COLO829 (cell line): ENCODE measurements around the gene CPZ.
"Not testable (repeated sequence)": the region's sequence is repeated elsewhere in the genome, so short reads cannot be mapped to it uniquely, and the experiment has no call there.

Experiments used
- DNase-seq: peaks from one replicate; pipeline ENCODE4 v3.0.0; 2012; ENCODE audit warnings: low spot score

Gene CPZ

GRCh38 chr4:8610858-8611616 lies 18.5 kb downstream of the CPZ start:
- no peak for DNase-seq

GRCh38 chr4:8612646-8613045 lies 20.1 kb downstream of the CPZ start:
- no peak for DNase-seq

- no peak for DNase-seq
Measured at GRCh38 chr4:8613421-8614364, 21.1 kb downstream of the CPZ start.

GRCh38 chr4:8614365-8615193 lies 22.0 kb downstream of the CPZ start:
- no peak for DNase-seq

GRCh38 chr4:8615366-8615765 lies 22.8 kb downstream of the CPZ start:
- no peak for DNase-seq

- no peak for DNase-seq
Measured at GRCh38 chr4:8615921-8616787, 23.6 kb downstream of the CPZ start.

GRCh38 chr4:8616831-8617230 lies 24.3 kb downstream of the CPZ start:
- DNase-seq, result no peak

- no peak for DNase-seq
Measured at GRCh38 chr4:8617486-8618040, 25.0 kb downstream of the CPZ start.

- DNase-seq, result no peak
Measured at GRCh38 chr4:8618421-8618820, 25.9 kb downstream of the CPZ start.

- DNase-seq, result no peak
Measured at GRCh38 chr4:8618961-8619720, 26.6 kb downstream of the CPZ start.

- not testable (repeated sequence) for DNase-seq
Measured at GRCh38 chr4:8621135-8621534, 28.6 kb downstream of the CPZ start.

- DNase-seq, result not testable (repeated sequence)
Measured at GRCh38 chr4:8624601-8625272, 32.2 kb downstream of the CPZ start.

GRCh38 chr4:8630240-8630905 lies 37.8 kb downstream of the CPZ start:
- DNase-seq, result not testable (repeated sequence)

- not testable (repeated sequence) for DNase-seq
Measured at GRCh38 chr4:8631896-8632295, 39.3 kb downstream of the CPZ start.

- not testable (repeated sequence) for DNase-seq
Measured at GRCh38 chr4:8634773-8635172, 42.2 kb downstream of the CPZ start.

- not testable (repeated sequence) for DNase-seq
Measured at GRCh38 chr4:8635897-8636554, 43.5 kb downstream of the CPZ start.

GRCh38 chr4:8637456-8637984 lies 45.0 kb downstream of the CPZ start:
- no peak for DNase-seq

GRCh38 chr4:8639021-8639420 lies 46.5 kb downstream of the CPZ start:
- no peak for DNase-seq
